Panc1 (cell line): ENCODE results near the gene ENPP1. TPM values are rescaled to one million over a fixed set of nuclear protein-coding genes. Genes with fewer than 3 reads are reported as not detected.

ENCODE experiments used
- ATAC-seq: fragments of 200-7000 bp; cut with Tn5 transposase; 2 replicates; pipeline ENCODE4 v1.9.1; 2020; ENCODE audit warnings: mild to moderate bottlenecking, moderate library complexity
- BruUV-seq: library from RNA; stranded (reverse); fragments of 400-500 nt; replicated peaks from 2 replicates; lab custom pipeline; 2021; lab: Mats Ljungman, UMichigan
- CTCF ChIA-PET: fragments of 300-600 bp; sonication (Branson Sonifier 250); formaldehyde crosslinking; loops from one replicate; lab custom pipeline; 2022; ENCODE audit warnings: antibody characterized with exemption; lab: Charles Lee
- POLR2A ChIA-PET: fragments of 300-600 bp; sonication (Branson Sonifier 250); formaldehyde crosslinking; loops from one replicate; lab custom pipeline; 2022; ENCODE audit warnings: antibody characterized with exemption; lab: Charles Lee
- DNase-seq: peaks from one replicate; pipeline ENCODE4 v3.0.0-alpha.2; 2010; ENCODE audit warnings: low read depth, low spot score
- H3K27ac ChIP-seq: 2 replicates; pipeline ENCODE4 v1.5.1; 2011; ENCODE audit warnings: mild to moderate bottlenecking, low read length, inconsistent platforms
- H3K27me3 ChIP-seq: fragments of 200-500 bp; sonication (Bioruptor generic); 2 replicates; pipeline ENCODE4 v1.6.0; 2014; ENCODE audit warnings: low read length, inconsistent platforms; ENCODE audit not compliant: control insufficient read depth, insufficient read depth
- H3K36me3 ChIP-seq: fragments of 200-500 bp; sonication (Bioruptor generic); 2 replicates; pipeline ENCODE4 v1.5.1; 2014; ENCODE audit warnings: inconsistent platforms, mild to moderate bottlenecking, low read length, moderate library complexity; ENCODE audit not compliant: control insufficient read depth, insufficient read depth
- H3K4me1 ChIP-seq: 2 replicates; pipeline ENCODE4 v1.5.1; 2011; ENCODE audit warnings: inconsistent platforms, mild to moderate bottlenecking, low read length, moderate library complexity; ENCODE audit not compliant: control insufficient read depth, insufficient read depth
- H3K4me3 ChIP-seq, 2 experiments: 2 replicates each; pipeline ENCODE4 v1.5.1; 2011 to 2012; ENCODE audit warnings: low read depth in 2 of 2, low read length in 2 of 2, mild to moderate bottlenecking in 2 of 2, inconsistent platforms in 1 of 2, moderate library complexity in 1 of 2
- H3K9me3 ChIP-seq: fragments of 200-500 bp; sonication (Bioruptor generic); 2 replicates; pipeline ENCODE4 v1.5.1; 2014; ENCODE audit warnings: low read depth, mild to moderate bottlenecking, inconsistent platforms, low read length, moderate library complexity; ENCODE audit not compliant: control insufficient read depth, insufficient read depth
- CTCF ChIP-seq: fragments of 450-650 bp; IDR thresholded peaks from 2 replicates; pipeline ENCODE4 v1.5.1; 2017; ENCODE audit warnings: mild to moderate bottlenecking
- POLR2AphosphoS5 ChIP-seq: IDR thresholded peaks from 2 replicates; pipeline ENCODE4 v1.6.1; 2012; ENCODE audit warnings: mild to moderate bottlenecking, low read depth, low read length, moderate library complexity
- REST ChIP-seq, 2 experiments: IDR thresholded peaks; 2 replicates each; pipeline ENCODE4 v1.6.1; 2011 to 2012; ENCODE audit warnings: low read depth in 2 of 2, control low read depth in 1 of 2, low read length in 1 of 2, mild to moderate bottlenecking in 1 of 2, moderate library complexity in 1 of 2; ENCODE audit not compliant: insufficient read depth in 1 of 2
- SIN3A ChIP-seq: IDR thresholded peaks from 2 replicates; pipeline ENCODE4 v1.6.1; 2012; ENCODE audit warnings: low read depth, mild to moderate bottlenecking, low read length, moderate library complexity, borderline replicate concordance; ENCODE audit not compliant: insufficient read depth
- TCF7L2 ChIP-seq: IDR thresholded peaks from 2 replicates; pipeline ENCODE4 v1.6.1; 2011; ENCODE audit warnings: mild to moderate bottlenecking, low read depth, low read length, inconsistent platforms
- in situ Hi-C: cut with HindIII; loops from 2 replicates; pipeline ENCODE4 v1.10.0; 2016; ENCODE audit warnings: low sequenced_read_pairs, low pct_unique_long_range_greater_than_20kb
- intact Hi-C: fragments of 100-400 bp; cut with micrococcal nuclease; formaldehyde crosslinking; loops from one replicate; pipeline ENCODE4 v1.10.0; 2022; ENCODE audit not compliant: unreplicated experiment
- total RNA-seq: library from RNA; stranded (reverse); gene quantifications from one replicate; pipeline ENCODE4 v1.2.1, GENCODE V29; 2021; ENCODE audit not compliant: unreplicated experiment

ENPP1 gene
- total RNA-seq, 1 experiment from 2014 or later, result 6.8 TPM

GRCh38 chr6:131917763-131918649, 110.2 kb downstream of the ENPP1 start:
- no peak overlapping the region for H3K27ac ChIP-seq
- DNase-seq (no peak), ATAC-seq (no peak)
- no TSS peak for BruUV-seq
- ChIA-PET POLR2A (no interaction called here), CTCF (interaction anchor here (0.6 kb wide), 3 partner anchors 29 to 303 kb away, joined by 3 to 5 read pairs (median 3); no protein-coding TSS in a partner anchor)
- 0 out of 2 replicates have a peak, but pooled peaks cover 2% of the 10 kb centered on the region for H3K27me3 ChIP-seq
- H3K4me3 ChIP-seq, result no peak overlapping the region
- H3K4me1 ChIP-seq, result no peaks in the 10 kb centered on the region
- no peaks in the 10 kb centered on the region for H3K9me3 ChIP-seq
- in situ Hi-C loops (no loop called here), intact Hi-C loops (loop anchor here (5.0 to 10.0 kb wide), 2 partner anchors 133 to 564 kb away; no protein-coding TSS in a partner anchor)
- no peaks in the 10 kb centered on the region for H3K36me3 ChIP-seq
- TF ChIP-seq TCF7L2 (no peak), SIN3A (no peak), REST (IDR thresholded peaks at IDR 0.05; ENCODE audit: insufficient read depth in 1 of 2, low read depth in 2 of 2, low read length in 1 of 2) (no peak), POLR2AphosphoS5 (no peak), CTCF (no peak)

GRCh38 chr6:131918650-131919355, 111.0 kb downstream of the ENPP1 start:
- no TSS peak for BruUV-seq
- DNase-seq (no peak), ATAC-seq (no peak)
- no peaks in the 10 kb centered on the region for H3K4me1 ChIP-seq
- H3K4me3 ChIP-seq, result no peak overlapping the region
- CTCF ChIA-PET, result no interaction called here
- no peaks in the 10 kb centered on the region for H3K9me3 ChIP-seq
- POLR2A ChIA-PET, result no interaction called here
- no peak for TF ChIP-seq CTCF
- TF ChIP-seq SIN3A, result no peak
- TF ChIP-seq TCF7L2, result no peak
- TF ChIP-seq REST (IDR thresholded peaks at IDR 0.05; ENCODE audit: insufficient read depth in 1 of 2, low read depth in 2 of 2, low read length in 1 of 2), result no peak
- no peak for TF ChIP-seq POLR2AphosphoS5
- intact Hi-C loops, result loop anchor here (5.0 to 10.0 kb wide), 2 partner anchors 134 to 563 kb away; no protein-coding TSS in a partner anchor
- in situ Hi-C loops, result no loop called here
- no peak overlapping the region for H3K27ac ChIP-seq
- no peaks in the 10 kb centered on the region for H3K36me3 ChIP-seq
- no peaks in the 10 kb centered on the region for H3K27me3 ChIP-seq
